Muscle of leg (tissue), 11 donors: ENCODE results near the gene GJD3. TPM values are rescaled to one million over a fixed set of nuclear protein-coding genes. Genes with fewer than 3 reads are reported as not detected.
A peak's percentile ranks its signal among the peaks of the same experiment; 100 is the strongest.

Experiments
- DNase-seq: peaks from one replicate; pipeline ENCODE4 v3.0.0; 2013
- H3K27ac ChIP-seq: one replicate; pipeline ENCODE4 v1.5.1; 2013; ENCODE audit warnings: mild to moderate bottlenecking, low read length, control low read depth
- H3K27me3 ChIP-seq: one replicate; pipeline ENCODE4 v1.6.1; 2013; ENCODE audit warnings: low read length; ENCODE audit not compliant: control insufficient read depth, insufficient read depth
- H3K36me3 ChIP-seq: one replicate; pipeline ENCODE4 v1.6.1; 2013; ENCODE audit warnings: low read length; ENCODE audit not compliant: control insufficient read depth, insufficient read depth
- H3K4me1 ChIP-seq: one replicate; pipeline ENCODE4 v1.6.1; 2013; ENCODE audit warnings: low read length; ENCODE audit not compliant: control insufficient read depth, insufficient read depth
- H3K4me3 ChIP-seq: one replicate; pipeline ENCODE4 v1.5.1; 2013; ENCODE audit warnings: low read length, control low read depth
- H3K9me3 ChIP-seq: replicated peaks from 2 replicates; pipeline ENCODE4 v1.6.1; 2013; ENCODE audit warnings: low read depth, low read length; ENCODE audit not compliant: control insufficient read depth
- WGBS: methylation state at CpG from one replicate; pipeline ENCODE4 v1.1.5; 2013; ENCODE audit warnings: missing lambda C conversion rate; ENCODE audit not compliant: insufficient coverage; 5-methylcytosine and 5-hydroxymethylcytosine counted together
- polyA plus RNA-seq, 8 donors: library from polyadenylated mRNA; unstranded; fragments of 120-200 nt; gene quantifications; one replicate each; pipeline versions ENCODE4 v1.2.1 to v1.2.3, GENCODE V29; 2013; ENCODE audit warnings: inconsistent platforms in 1 of 8, low replicate concordance in 1 of 8; ENCODE audit not compliant: insufficient read length in 8 of 8, insufficient read depth in 1 of 8
- total RNA-seq: library from RNA; stranded (reverse); fragments of 120-200 nt; gene quantifications from one replicate; pipeline ENCODE4 v1.2.4, GENCODE V29; 2013

The GJD3 gene
- total and polyA plus RNA-seq, 9 donors, result 0.17 to 0.87 (median 0.27) TPM; not detected in 1

GRCh38 chr17:40347319-40348135, 17.0 kb downstream of the GJD3 start:
- Histone ChIP-seq H3K27me3 (no peaks in the 10 kb centered on the region), H3K9me3 (no peaks in the 10 kb centered on the region), H3K27ac (peak overlapping the region; percentile 97), H3K4me1 (peaks cover 100% of the 10 kb centered on the region), H3K4me3 (peak overlapping the region; percentile 16), H3K36me3 (peaks cover 55% of the 10 kb centered on the region)
- peak; percentile 49 for DNase-seq
- WGBS, result no CpG with 5 or more reads among the region's 9 CpGs

- Histone ChIP-seq H3K4me3 (peak overlapping the region; percentile 91), H3K36me3 (peaks cover 49% of the 10 kb centered on the region), H3K27me3 (no peaks in the 10 kb centered on the region), H3K4me1 (peaks cover 97% of the 10 kb centered on the region), H3K9me3 (no peaks in the 10 kb centered on the region), H3K27ac (peak overlapping the region; percentile 97)
- 50% methylated on average over 1 of the region's 1 CpG for WGBS
- DNase-seq, result no peak
Measured at GRCh38 chr17:40346765-40347158, 17.8 kb downstream of the GJD3 start.

- peak; percentile 84 for DNase-seq
- Histone ChIP-seq H3K4me3 (peak overlapping the region; percentile 91), H3K27ac (peak overlapping the region; percentile 97), H3K36me3 (peaks cover 44% of the 10 kb centered on the region), H3K9me3 (no peaks in the 10 kb centered on the region), H3K27me3 (no peaks in the 10 kb centered on the region), H3K4me1 (peaks cover 92% of the 10 kb centered on the region)
- 14% methylated on average over 4 of the region's 11 CpGs for WGBS
Measured at GRCh38 chr17:40345994-40346764, 18.4 kb downstream of the GJD3 start.

GRCh38 chr17:40345161-40345993, 19.2 kb downstream of the GJD3 start:
- WGBS, result under 1% methylated on average over 23 of the region's 45 CpGs
- no peaks in the 10 kb centered on the region for H3K9me3 ChIP-seq
- DNase-seq, result peak; percentile 90
- peak overlapping the region; percentile 91 for H3K4me3 ChIP-seq
- peaks cover 43% of the 10 kb centered on the region for H3K36me3 ChIP-seq
- H3K4me1 ChIP-seq, result peaks cover 92% of the 10 kb centered on the region
- peak overlapping the region; percentile 97 for H3K27ac ChIP-seq
- H3K27me3 ChIP-seq, result no peaks in the 10 kb centered on the region

- 10% methylated on average over 4 of the region's 7 CpGs for WGBS
- H3K9me3 ChIP-seq, result no peaks in the 10 kb centered on the region
- H3K4me3 ChIP-seq, result peak overlapping the region; percentile 91
- DNase-seq, result peak; percentile 67
- H3K27me3 ChIP-seq, result no peaks in the 10 kb centered on the region
- H3K27ac ChIP-seq, result peak overlapping the region; percentile 97
- H3K4me1 ChIP-seq, result peaks cover 92% of the 10 kb centered on the region
- H3K36me3 ChIP-seq, result peaks cover 40% of the 10 kb centered on the region
Measured at GRCh38 chr17:40344421-40345160, 19.9 kb downstream of the GJD3 start.

- no peaks in the 10 kb centered on the region for H3K27me3 ChIP-seq
- DNase-seq, result peak; percentile 70
- 9% methylated on average over 6 of the region's 15 CpGs for WGBS
- peaks cover 92% of the 10 kb centered on the region for H3K4me1 ChIP-seq
- H3K36me3 ChIP-seq, result peaks cover 33% of the 10 kb centered on the region
- no peaks in the 10 kb centered on the region for H3K9me3 ChIP-seq
- peak overlapping the region; percentile 91 for H3K4me3 ChIP-seq
- H3K27ac ChIP-seq, result peak overlapping the region; percentile 97
Measured at GRCh38 chr17:40343219-40344119, 21.1 kb downstream of the GJD3 start.

GRCh38 chr17:40342504-40343218, 21.9 kb downstream of the GJD3 start:
- Histone ChIP-seq H3K9me3 (no peaks in the 10 kb centered on the region), H3K27ac (peak overlapping the region; percentile 97), H3K36me3 (peaks cover 30% of the 10 kb centered on the region), H3K4me1 (peaks cover 92% of the 10 kb centered on the region), H3K4me3 (peak overlapping the region; percentile 91), H3K27me3 (no peaks in the 10 kb centered on the region)
- peak; percentile 40 for DNase-seq
- WGBS, result under 1% methylated on average over 19 of the region's 38 CpGs

GRCh38 chr17:40341808-40342503, 22.6 kb downstream of the GJD3 start:
- no peaks in the 10 kb centered on the region for H3K9me3 ChIP-seq
- DNase-seq, result peak; percentile 94
- peak overlapping the region; percentile 97 for H3K27ac ChIP-seq
- WGBS, result 0% methylated on average over 40 of the region's 55 CpGs
- H3K27me3 ChIP-seq, result no peaks in the 10 kb centered on the region
- H3K4me1 ChIP-seq, result peaks cover 92% of the 10 kb centered on the region
- H3K36me3 ChIP-seq, result peaks cover 36% of the 10 kb centered on the region
- H3K4me3 ChIP-seq, result peak overlapping the region; percentile 91
